ENCODE measurements around the gene CHRM1. TPM values are rescaled to one million over a fixed set of nuclear protein-coding genes. Genes with fewer than 3 reads are reported as not detected.
"Not testable (repeated sequence)": the region's sequence is repeated elsewhere in the genome, so short reads cannot be mapped to it uniquely, and the experiment has no call there.

The CHRM1 gene
- total RNA-seq, 1 experiment from 2014 or later, result 0.41 TPM

- Histone ChIP-seq H3K36me3 (ENCODE audit: insufficient read depth, low read length, poor library complexity, severe bottlenecking) (peaks cover 8% of the 10 kb centered on the region), H3K27me3 (replicated peaks; ENCODE audit: insufficient read depth, low read depth, low read length, poor library complexity) (no peaks in the 10 kb centered on the region), H3K27ac (ENCODE audit: low read depth, low read length, poor library complexity, severe bottlenecking) (peak overlapping the region; percentile 65), H3K4me1 (ENCODE audit: insufficient read depth, low read length, poor library complexity, severe bottlenecking) (peaks cover 38% of the 10 kb centered on the region), H3K4me3 (ENCODE audit: low read depth, low read length, poor library complexity, severe bottlenecking) (no peak overlapping the region), H3K9me3 (ENCODE audit: low read depth, low read length, poor library complexity, severe bottlenecking) (no peaks in the 10 kb centered on the region)
- ChIA-PET POLR2A (ENCODE audit: low non-redundant PET) (interaction anchor here (0.6 kb wide), 2 partner anchors 19 to 20 kb away, joined by 3 to 4 read pairs; no protein-coding TSS in a partner anchor), CTCF (no interaction called here)
- DNase-seq (ENCODE audit: low spot score), result no peak
- BruUV-seq (replicated peaks), result no TSS peak
- TF ChIP-seq EZH2 (IDR thresholded peaks at IDR 0.05; ENCODE audit: borderline replicate concordance, low read depth, low read length, poor library complexity, severe bottlenecking) (no peak), CTCF (conservative IDR thresholded peaks at IDR 0.05; ENCODE audit: low read depth, low read length) (no peak)
- intact Hi-C loops (cut with micrococcal nuclease; ENCODE audit: unreplicated experiment), result no loop called here
Observed at GRCh38 chr11:62860835-62861563, 60.2 kb downstream of the CHRM1 start.

GRCh38 chr11:62859281-62859703 is 61.9 kb downstream of the CHRM1 start:
- H3K27ac ChIP-seq (ENCODE audit: low read depth, low read length, poor library complexity, severe bottlenecking), result peak overlapping the region; percentile 62
- CTCF ChIA-PET; BruUV-seq (replicated peaks); POLR2A ChIA-PET (ENCODE audit: low non-redundant PET); H3K9me3 ChIP-seq (ENCODE audit: low read depth, low read length, poor library complexity, severe bottlenecking); H3K4me3 ChIP-seq (ENCODE audit: low read depth, low read length, poor library complexity, severe bottlenecking); DNase-seq (ENCODE audit: low spot score); H3K27me3 ChIP-seq (replicated peaks; ENCODE audit: insufficient read depth, low read depth, low read length, poor library complexity): not testable (repeated sequence)
- H3K4me1 ChIP-seq (ENCODE audit: insufficient read depth, low read length, poor library complexity, severe bottlenecking), result peaks cover 38% of the 10 kb centered on the region
- intact Hi-C loops (cut with micrococcal nuclease; ENCODE audit: unreplicated experiment), result loop anchor here (5.0 to 10.0 kb wide), 2 partner anchors 127 to 264 kb away; partner anchors contain the start of gene TUT1
- peaks cover 15% of the 10 kb centered on the region for H3K36me3 ChIP-seq (ENCODE audit: insufficient read depth, low read length, poor library complexity, severe bottlenecking)

Other genes starting within 250 kb of the CHRM1 start
- gene UQCC3, start 249.7 kb downstream of the CHRM1 start, total RNA-seq (2021), result 28.0 and 29.0 TPM in 2 replicates
- 7.1 and 7.8 TPM in 2 replicates for gene LBHD1, start 249.1 kb downstream of the CHRM1 start, total RNA-seq (2021)
- 143 and 147 TPM in 2 replicates for gene UBXN1, start 242.3 kb downstream of the CHRM1 start, total RNA-seq (2021)
- gene LRRN4CL, start 231.8 kb downstream of the CHRM1 start, total RNA-seq (2021), result 0.37 and 0.52 TPM in 2 replicates
- 123 and 132 TPM in 2 replicates for gene BSCL2, start 213.9 kb downstream of the CHRM1 start, total RNA-seq (2021)
- 0.45 and 0.72 TPM in 2 replicates for gene GNG3, start 213.7 kb downstream of the CHRM1 start, total RNA-seq (2021)
- 104 and 105 TPM in 2 replicates for gene HNRNPUL2, start 193.9 kb downstream of the CHRM1 start, total RNA-seq (2021)
- 66.5 and 66.8 TPM in 2 replicates for gene TTC9C, start 192.9 kb downstream of the CHRM1 start, total RNA-seq (2021)
- 12.0 and 13.1 TPM in 2 replicates for gene ZBTB3, start 167.2 kb downstream of the CHRM1 start, total RNA-seq (2021)
- gene POLR2G, start 159.8 kb downstream of the CHRM1 start, total RNA-seq (2021), result 159 and 166 TPM in 2 replicates
- 70.0 and 70.9 TPM in 2 replicates for gene TAF6L, start 150.0 kb downstream of the CHRM1 start, total RNA-seq (2021)
- gene TMEM179B, start 134.0 kb downstream of the CHRM1 start, total RNA-seq (2021), result 46.6 and 52.1 TPM in 2 replicates
- 23.4 and 29.3 TPM in 2 replicates for gene TMEM223, start 129.4 kb downstream of the CHRM1 start, total RNA-seq (2021)
- gene NXF1, start 115.9 kb downstream of the CHRM1 start, total RNA-seq (2021), result 78.8 and 82.0 TPM in 2 replicates
- gene STX5, start 89.3 kb downstream of the CHRM1 start, total RNA-seq (2021), result 29.2 and 38.1 TPM in 2 replicates
- 0.77 TPM in 1 of 2 replicates, not detected in the other for gene TEX54, start 88.5 kb downstream of the CHRM1 start, total RNA-seq (2021)
- 147 and 155 TPM in 2 replicates for gene WDR74, start 81.8 kb downstream of the CHRM1 start, total RNA-seq (2021)
- 480 and 511 TPM in 2 replicates for gene SLC3A2, start 40.5 kb downstream of the CHRM1 start, total RNA-seq (2021)
- not detected in 2 replicates for gene SLC22A6, start 63.6 kb upstream of the CHRM1 start, total RNA-seq (2021)
- gene SLC22A8, start 94.5 kb upstream of the CHRM1 start, total RNA-seq (2021), result not detected in 2 replicates
- gene SLC22A24, start 222.9 kb upstream of the CHRM1 start, total RNA-seq (2021), result not detected in 2 replicates